ACC112 (cell line): Measurements from ENCODE around the gene EIF6.

Source experiments
- H2AFZ ChIP-seq: fragments of 200-600 bp; sonication (generic); one replicate; pipeline ENCODE4 v1.6.0; 2017; ENCODE audit warnings: antibody characterized with exemption, low read length; ENCODE audit not compliant: unreplicated experiment
- H3K27ac ChIP-seq: fragments of 200-600 bp; sonication (generic); 2 replicates; pipeline ENCODE4 v1.5.1; 2014; ENCODE audit warnings: low read depth, mild to moderate bottlenecking, antibody characterized with exemption, low read length, moderate library complexity
- H3K27me3 ChIP-seq: fragments of 200-600 bp; sonication (generic); 2 replicates; pipeline ENCODE4 v1.6.1; 2014; ENCODE audit warnings: mild to moderate bottlenecking, antibody characterized with exemption, low read length, moderate library complexity, mixed read lengths; ENCODE audit not compliant: insufficient read depth
- H3K36me3 ChIP-seq: fragments of 200-600 bp; sonication (generic); 2 replicates; pipeline ENCODE4 v1.6.1; 2016; ENCODE audit warnings: mild to moderate bottlenecking, antibody characterized with exemption, low read length, moderate library complexity, mixed read lengths; ENCODE audit not compliant: insufficient read depth
- H3K4me1 ChIP-seq: fragments of 200-600 bp; sonication (generic); one replicate; pipeline ENCODE4 v1.6.1; 2016; ENCODE audit warnings: low read length, mixed read lengths; ENCODE audit not compliant: insufficient read depth, unreplicated experiment, control insufficient read depth
- H3K4me3 ChIP-seq: fragments of 200-600 bp; sonication (generic); 2 replicates; pipeline ENCODE4 v1.5.1; 2014; ENCODE audit warnings: mild to moderate bottlenecking, low read depth, low read length
- H3K79me2 ChIP-seq: fragments of 200-600 bp; sonication (generic); one replicate; pipeline ENCODE4 v1.6.0; 2016; ENCODE audit warnings: low read length; ENCODE audit not compliant: control insufficient read depth, unreplicated experiment, insufficient read depth

EIF6 gene

GRCh38 chr20:35311822-35312221, 27.2 kb upstream of the EIF6 start:
- H3K36me3 ChIP-seq = no peaks in the 10 kb centered on the region
- H3K27ac ChIP-seq = peak overlapping the region; percentile 94
- H3K4me1 ChIP-seq = peaks cover 80% of the 10 kb centered on the region

GRCh38 chr20:35311409-35311808, 26.8 kb upstream of the EIF6 start:
- Histone ChIP-seq H3K27ac (peak overlapping the region; percentile 94), H3K4me1 (peaks cover 84% of the 10 kb centered on the region), H2AFZ (no peak overlapping the region), H3K36me3 (no peaks in the 10 kb centered on the region), H3K27me3 (no peaks in the 10 kb centered on the region), H3K4me3 (no peak overlapping the region), H3K79me2 (no peaks in the 10 kb centered on the region)

More at GRCh38 chr20:35311822-35312221, 27.2 kb upstream of the EIF6 start:
- Histone ChIP-seq H3K79me2 (no peaks in the 10 kb centered on the region), H3K4me3 (no peak overlapping the region), H3K27me3 (no peaks in the 10 kb centered on the region), H2AFZ (no peak overlapping the region)

- peak overlapping the region; percentile 100 for H3K27ac ChIP-seq
- peak overlapping the region; percentile 5; the same call in 1 of the 2 replicates for H3K4me3 ChIP-seq
- H3K79me2 ChIP-seq = no peaks in the 10 kb centered on the region
- H3K4me1 ChIP-seq = peaks cover 90% of the 10 kb centered on the region
- H2AFZ ChIP-seq = no peak overlapping the region
- no peaks in the 10 kb centered on the region for H3K27me3 ChIP-seq
- H3K36me3 ChIP-seq = no peaks in the 10 kb centered on the region
These were observed 23.4 kb upstream of the EIF6 start for GRCh38 chr20:35307666-35308653.

- peaks cover 90% of the 10 kb centered on the region for H3K4me1 ChIP-seq
- no peak overlapping the region for H2AFZ ChIP-seq
- no peaks in the 10 kb centered on the region for H3K36me3 ChIP-seq
- H3K4me3 ChIP-seq = peak overlapping the region; percentile 5; the same call in 1 of the 2 replicates
- H3K79me2 ChIP-seq = no peaks in the 10 kb centered on the region
- H3K27me3 ChIP-seq = no peaks in the 10 kb centered on the region
- H3K27ac ChIP-seq = peak overlapping the region; percentile 100
These were observed 22.5 kb upstream of the EIF6 start for GRCh38 chr20:35306931-35307517.

GRCh38 chr20:35305682-35306556, 21.3 kb upstream of the EIF6 start:
- Histone ChIP-seq H3K4me3 (peak overlapping the region; percentile 22; the same call in 1 of the 2 replicates), H3K4me1 (peaks cover 90% of the 10 kb centered on the region), H3K79me2 (no peaks in the 10 kb centered on the region), H3K36me3 (no peaks in the 10 kb centered on the region), H3K27ac (peak overlapping the region; percentile 100), H3K27me3 (no peaks in the 10 kb centered on the region), H2AFZ (no peak overlapping the region)

GRCh38 chr20:35304956-35305355, 20.4 kb upstream of the EIF6 start:
- Histone ChIP-seq H3K27ac (peak overlapping the region; percentile 100), H3K4me1 (peaks cover 87% of the 10 kb centered on the region), H2AFZ (no peak overlapping the region), H3K79me2 (no peaks in the 10 kb centered on the region), H3K36me3 (no peaks in the 10 kb centered on the region), H3K4me3 (peak overlapping the region; percentile 22; the same call in 1 of the 2 replicates), H3K27me3 (no peaks in the 10 kb centered on the region)

- Histone ChIP-seq H3K79me2 (no peaks in the 10 kb centered on the region), H3K27me3 (no peaks in the 10 kb centered on the region), H3K4me3 (no peak overlapping the region), H3K4me1 (peaks cover 76% of the 10 kb centered on the region), H2AFZ (peak overlapping the region; percentile 44), H3K27ac (peak overlapping the region; percentile 100), H3K36me3 (no peaks in the 10 kb centered on the region)
These were observed 19.3 kb upstream of the EIF6 start for GRCh38 chr20:35303735-35304491.

- no peaks in the 10 kb centered on the region for H3K79me2 ChIP-seq
- H3K27ac ChIP-seq = peak overlapping the region; percentile 100
- no peaks in the 10 kb centered on the region for H3K27me3 ChIP-seq
- H3K36me3 ChIP-seq = no peaks in the 10 kb centered on the region
- H2AFZ ChIP-seq = peak overlapping the region; percentile 44
- peaks cover 71% of the 10 kb centered on the region for H3K4me1 ChIP-seq
- no peak overlapping the region for H3K4me3 ChIP-seq
These were observed 18.8 kb upstream of the EIF6 start for GRCh38 chr20:35303382-35303734.

GRCh38 chr20:35302421-35303335, 18.1 kb upstream of the EIF6 start:
- Histone ChIP-seq H3K36me3 (no peaks in the 10 kb centered on the region), H3K4me1 (peaks cover 64% of the 10 kb centered on the region), H3K27ac (peak overlapping the region; percentile 100), H3K79me2 (no peaks in the 10 kb centered on the region), H2AFZ (no peak overlapping the region), H3K27me3 (no peaks in the 10 kb centered on the region), H3K4me3 (no peak overlapping the region)
